Renal cortical epithelial cell (primary cell): ENCODE data around the gene ACSF3. TPM values are rescaled to one million over a fixed set of nuclear protein-coding genes. Genes with fewer than 3 reads are reported as not detected.

ENCODE experiments used
- DNase-seq: peaks from one replicate; pipeline ENCODE4 v3.0.0-alpha.2; 2011; ENCODE audit warnings: low read depth
- total RNA-seq: library from RNA; depleted of rRNA; stranded (reverse); fragments of >200 nt; gene quantifications from 2 replicates; pipeline ENCODE4 v1.2.3, GENCODE V29; 2014

ACSF3 gene
- total RNA-seq, 1 donor from 2014 or later = 29.8 TPM

GRCh38 chr16:89112377-89113151 lies 18.9 kb downstream of the ACSF3 start:
- no peak for DNase-seq

GRCh38 chr16:89113152-89113547 lies 19.5 kb downstream of the ACSF3 start:
- no peak for DNase-seq

GRCh38 chr16:89113661-89114060 lies 20.0 kb downstream of the ACSF3 start:
- no peak for DNase-seq

GRCh38 chr16:89114159-89114981 lies 20.7 kb downstream of the ACSF3 start:
- DNase-seq = no peak

GRCh38 chr16:89115216-89115861 lies 21.7 kb downstream of the ACSF3 start:
- DNase-seq = no peak

- DNase-seq = no peak
Measured at GRCh38 chr16:89116341-89117226, 22.9 kb downstream of the ACSF3 start.

GRCh38 chr16:89117227-89117974 lies 23.7 kb downstream of the ACSF3 start:
- no peak for DNase-seq

GRCh38 chr16:89117975-89118289 lies 24.3 kb downstream of the ACSF3 start:
- no peak for DNase-seq

GRCh38 chr16:89118361-89119165 lies 24.9 kb downstream of the ACSF3 start:
- no peak for DNase-seq

GRCh38 chr16:89119166-89119621 lies 25.5 kb downstream of the ACSF3 start:
- DNase-seq = no peak

- DNase-seq = no peak
Measured at GRCh38 chr16:89119661-89120141, 26.0 kb downstream of the ACSF3 start.

- no peak for DNase-seq
Measured at GRCh38 chr16:89120281-89120680, 26.6 kb downstream of the ACSF3 start.

- DNase-seq = no peak
Measured at GRCh38 chr16:89120921-89121351, 27.3 kb downstream of the ACSF3 start.

GRCh38 chr16:89121691-89122321 lies 28.2 kb downstream of the ACSF3 start:
- no peak for DNase-seq

GRCh38 chr16:89122322-89122851 lies 28.7 kb downstream of the ACSF3 start:
- no peak for DNase-seq

GRCh38 chr16:89123001-89123830 lies 29.6 kb downstream of the ACSF3 start:
- DNase-seq = peak; percentile 13

GRCh38 chr16:89123831-89124100 lies 30.1 kb downstream of the ACSF3 start:
- DNase-seq = no peak

- DNase-seq = no peak
Measured at GRCh38 chr16:89129378-89129777, 35.7 kb downstream of the ACSF3 start.
